ENCODE measurements around the gene CD38. TPM values are rescaled to one million over a fixed set of nuclear protein-coding genes. Genes with fewer than 3 reads are reported as not detected.
A peak's percentile ranks its signal among the peaks of the same experiment; 100 is the strongest.

Gene CD38
- total and polyA plus RNA-seq, 2 experiments from 2014 or later = 0.13 to 1.1 TPM

DNA sequence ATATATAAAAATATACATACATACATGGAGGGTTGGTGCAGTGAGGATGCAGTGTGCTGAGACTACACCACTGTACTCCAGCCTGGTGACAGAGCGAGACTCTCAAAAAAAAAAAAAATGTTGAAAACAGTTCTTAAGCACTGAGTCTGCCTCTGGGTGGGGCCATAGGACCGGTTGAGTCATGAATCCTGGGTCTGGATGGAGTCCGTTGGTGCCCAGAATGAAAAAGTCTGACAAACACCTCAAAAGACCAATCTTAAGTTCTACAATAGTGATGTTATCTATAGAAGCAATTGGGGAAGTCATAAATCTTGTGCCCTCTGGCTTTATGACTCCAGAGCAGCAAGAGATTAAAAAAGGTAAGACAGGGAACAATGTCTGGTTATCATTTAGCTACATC, 90.0 kb downstream of the CD38 start:
- 53% methylated on average over 3 of the region's 3 CpGs for WGBS (ENCODE audit: low lambda C conversion rate, missing lambda C conversion rate)

DNA sequence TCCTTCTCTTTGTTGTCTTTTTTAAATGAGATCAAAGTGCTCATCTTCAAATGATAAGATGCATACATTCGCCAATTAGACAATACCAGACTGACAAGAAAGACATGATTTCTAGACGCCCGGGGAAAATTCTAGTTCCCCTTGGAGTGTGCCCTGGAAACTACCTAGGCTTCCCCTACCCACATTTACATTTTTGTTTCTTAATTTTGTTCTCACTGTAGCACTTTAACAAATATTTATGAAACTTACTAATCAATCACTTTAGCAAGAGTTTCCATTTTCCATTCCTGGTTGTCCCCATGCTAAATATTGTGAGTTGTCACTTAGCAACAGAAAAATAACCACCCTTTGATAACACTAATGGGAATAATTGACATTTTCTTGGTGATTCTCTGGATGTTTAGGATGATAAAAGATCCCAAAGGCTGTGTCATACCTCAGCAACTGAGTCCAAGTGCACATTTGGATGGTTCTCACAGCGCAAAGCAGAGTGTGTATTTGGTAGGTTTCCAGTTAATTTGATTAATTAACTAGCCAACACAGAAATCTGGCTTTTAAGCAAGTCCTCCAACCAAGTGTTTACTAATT, 90.8 kb downstream of the CD38 start:
- Histone ChIP-seq H3K9me2 (replicated peaks; ENCODE audit: insufficient read depth) (no peaks in the 10 kb centered on the region), H3K27me3 (no peaks in the 10 kb centered on the region), H3K9me3 (ENCODE audit: low read depth) (no peaks in the 10 kb centered on the region), H3K4me3 (no peak overlapping the region), H3K79me2 (no peaks in the 10 kb centered on the region), H4K20me1 (ENCODE audit: insufficient read depth, poor library complexity, severe bottlenecking) (no peaks in the 10 kb centered on the region), H3K27ac (no peak overlapping the region), H3K4me1 (ENCODE audit: insufficient read depth) (no peaks in the 10 kb centered on the region), H3K4me2 (no peak overlapping the region), H3K36me3 (replicated peaks; ENCODE audit: insufficient read depth, low read depth) (no peaks in the 10 kb centered on the region), H2AFZ (no peak overlapping the region)
- TF ChIP-seq, protein P1, sequence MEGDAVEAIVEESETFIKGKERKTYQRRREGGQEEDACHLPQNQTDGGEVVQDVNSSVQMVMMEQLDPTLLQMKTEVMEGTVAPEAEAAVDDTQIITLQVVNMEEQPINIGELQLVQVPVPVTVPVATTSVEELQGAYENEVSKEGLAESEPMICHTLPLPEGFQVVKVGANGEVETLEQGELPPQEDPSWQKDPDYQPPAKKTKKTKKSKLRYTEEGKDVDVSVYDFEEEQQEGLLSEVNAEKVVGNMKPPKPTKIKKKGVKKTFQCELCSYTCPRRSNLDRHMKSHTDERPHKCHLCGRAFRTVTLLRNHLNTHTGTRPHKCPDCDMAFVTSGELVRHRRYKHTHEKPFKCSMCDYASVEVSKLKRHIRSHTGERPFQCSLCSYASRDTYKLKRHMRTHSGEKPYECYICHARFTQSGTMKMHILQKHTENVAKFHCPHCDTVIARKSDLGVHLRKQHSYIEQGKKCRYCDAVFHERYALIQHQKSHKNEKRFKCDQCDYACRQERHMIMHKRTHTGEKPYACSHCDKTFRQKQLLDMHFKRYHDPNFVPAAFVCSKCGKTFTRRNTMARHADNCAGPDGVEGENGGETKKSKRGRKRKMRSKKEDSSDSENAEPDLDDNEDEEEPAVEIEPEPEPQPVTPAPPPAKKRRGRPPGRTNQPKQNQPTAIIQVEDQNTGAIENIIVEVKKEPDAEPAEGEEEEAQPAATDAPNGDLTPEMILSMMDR (IDR thresholded peaks at IDR 0.05; ENCODE audit: poor library complexity) = no peak
- TF ChIP-seq EZH2 (IDR thresholded peaks at IDR 0.05; ENCODE audit: borderline replicate concordance) (no peak), EZH2phosphoT487 (IDR thresholded peaks at IDR 0.05; ENCODE audit: low read depth, severe bottlenecking, unreplicated experiment) (no peak)
- no peak for DNase-seq (ENCODE audit: low spot score)
- 97% methylated on average over 4 of the region's 4 CpGs for WGBS (ENCODE audit: low lambda C conversion rate, missing lambda C conversion rate)

More for the DNA sequence above, 90.0 kb downstream of the CD38 start:
- DNase-seq (ENCODE audit: low spot score) = peak; percentile 11
- Histone ChIP-seq H3K79me2 (no peaks in the 10 kb centered on the region), H3K36me3 (replicated peaks; ENCODE audit: insufficient read depth, low read depth) (no peaks in the 10 kb centered on the region), H3K4me3 (no peak overlapping the region), H2AFZ (no peak overlapping the region), H3K27ac (no peak overlapping the region), H3K27me3 (no peaks in the 10 kb centered on the region), H3K9me2 (replicated peaks; ENCODE audit: insufficient read depth) (no peaks in the 10 kb centered on the region), H3K4me1 (ENCODE audit: insufficient read depth) (no peaks in the 10 kb centered on the region), H3K4me2 (no peak overlapping the region), H4K20me1 (ENCODE audit: insufficient read depth, poor library complexity, severe bottlenecking) (no peaks in the 10 kb centered on the region), H3K9me3 (ENCODE audit: low read depth) (no peaks in the 10 kb centered on the region)
- no peak for TF ChIP-seq EZH2 (IDR thresholded peaks at IDR 0.05; ENCODE audit: borderline replicate concordance)
- no peak for TF ChIP-seq EZH2phosphoT487 (IDR thresholded peaks at IDR 0.05; ENCODE audit: low read depth, severe bottlenecking, unreplicated experiment)
- TF ChIP-seq, protein P1 (IDR thresholded peaks at IDR 0.05; ENCODE audit: poor library complexity) = no peak

DNA sequence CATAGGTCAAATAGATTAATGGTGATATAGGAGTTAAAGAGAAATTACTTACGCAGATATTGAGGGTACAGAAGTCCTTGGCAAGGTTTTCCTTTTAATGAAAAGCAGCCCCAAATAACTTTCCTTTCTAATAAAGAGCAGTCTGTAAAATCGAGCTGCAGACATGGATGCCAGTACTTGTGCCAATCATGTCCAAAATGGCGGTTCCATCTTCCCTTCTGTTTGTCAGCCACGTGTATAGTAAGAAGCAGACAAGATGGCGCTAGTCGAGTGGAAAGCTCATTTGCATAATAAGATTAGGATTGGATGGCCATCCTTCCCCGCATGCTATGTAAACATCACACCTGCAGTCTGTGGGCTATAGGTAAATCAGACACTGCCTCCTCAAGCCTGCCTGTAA, 92.0 kb downstream of the CD38 start:
- H3K4me2 ChIP-seq = no peak overlapping the region
- no peaks in the 10 kb centered on the region for H4K20me1 ChIP-seq (ENCODE audit: insufficient read depth, poor library complexity, severe bottlenecking)
- H2AFZ ChIP-seq = no peak overlapping the region
- no peak for DNase-seq (ENCODE audit: low spot score)
- H3K79me2 ChIP-seq = no peaks in the 10 kb centered on the region
- no peak overlapping the region for H3K27ac ChIP-seq
- H3K9me3 ChIP-seq (ENCODE audit: low read depth) = no peaks in the 10 kb centered on the region
- no peaks in the 10 kb centered on the region for H3K27me3 ChIP-seq
- H3K4me1 ChIP-seq (ENCODE audit: insufficient read depth) = no peaks in the 10 kb centered on the region
- no peak overlapping the region for H3K4me3 ChIP-seq
- H3K9me2 ChIP-seq (replicated peaks; ENCODE audit: insufficient read depth) = no peaks in the 10 kb centered on the region
- H3K36me3 ChIP-seq (replicated peaks; ENCODE audit: insufficient read depth, low read depth) = no peaks in the 10 kb centered on the region
- 86% methylated on average over 7 of the region's 7 CpGs for WGBS (ENCODE audit: low lambda C conversion rate, missing lambda C conversion rate)
- no peak for TF ChIP-seq EZH2phosphoT487 (IDR thresholded peaks at IDR 0.05; ENCODE audit: low read depth, severe bottlenecking, unreplicated experiment)
- TF ChIP-seq, protein P1 (IDR thresholded peaks at IDR 0.05; ENCODE audit: poor library complexity) = no peak
- TF ChIP-seq EZH2 (IDR thresholded peaks at IDR 0.05; ENCODE audit: borderline replicate concordance) = no peak
